Urinary bladder (tissue), 4 donors: Measurements from ENCODE around the gene MTCL1. TPM values are rescaled to one million over a fixed set of nuclear protein-coding genes. Genes with fewer than 3 reads are reported as not detected.

Source experiments
- DNase-seq: peaks from one replicate; pipeline ENCODE4 v3.0.0-alpha.2; 2015; ENCODE audit errors: extremely low spot score
- H3K27ac ChIP-seq: one replicate; pipeline ENCODE4 v1.5.1; 2013; ENCODE audit warnings: low read depth, mild to moderate bottlenecking, moderate library complexity
- H3K36me3 ChIP-seq: one replicate; pipeline ENCODE4 v1.6.1; 2013; ENCODE audit warnings: mild to moderate bottlenecking, moderate library complexity; ENCODE audit not compliant: insufficient read depth
- H3K4me1 ChIP-seq: one replicate; pipeline ENCODE4 v1.6.1; 2013; ENCODE audit warnings: mild to moderate bottlenecking, moderate library complexity; ENCODE audit not compliant: insufficient read depth
- H3K4me3 ChIP-seq: one replicate; pipeline ENCODE4 v1.5.1; 2013; ENCODE audit warnings: low read depth, low read length
- WGBS: extraction: QIAGEN DNeasy Blood & Tissue Kit; methylation state at CpG from one replicate; pipeline ENCODE4 v1.1.7; 2013; 5-methylcytosine and 5-hydroxymethylcytosine counted together
- polyA plus RNA-seq: library from polyadenylated mRNA; stranded (reverse); fragments of 200-250 nt; gene quantifications from one replicate; pipeline ENCODE4 v1.2.3, GENCODE V29; 2013
- small RNA-seq: library from RNA; depleted of rRNA; stranded (forward); fragments of <200 nt; gene quantifications from one replicate; pipeline ENCODE3, GENCODE V24; 2014
- total RNA-seq: library from RNA; depleted of rRNA; stranded (reverse); fragments of >200 nt; gene quantifications from one replicate; pipeline ENCODE4 v1.2.3, GENCODE V29; 2014
- donor health status: healthy with polysubstance abuse.
- donor health status: healthy.

The MTCL1 gene
- total and polyA plus RNA-seq, 2 donors: 16.6 to 24.2 TPM

DNA sequence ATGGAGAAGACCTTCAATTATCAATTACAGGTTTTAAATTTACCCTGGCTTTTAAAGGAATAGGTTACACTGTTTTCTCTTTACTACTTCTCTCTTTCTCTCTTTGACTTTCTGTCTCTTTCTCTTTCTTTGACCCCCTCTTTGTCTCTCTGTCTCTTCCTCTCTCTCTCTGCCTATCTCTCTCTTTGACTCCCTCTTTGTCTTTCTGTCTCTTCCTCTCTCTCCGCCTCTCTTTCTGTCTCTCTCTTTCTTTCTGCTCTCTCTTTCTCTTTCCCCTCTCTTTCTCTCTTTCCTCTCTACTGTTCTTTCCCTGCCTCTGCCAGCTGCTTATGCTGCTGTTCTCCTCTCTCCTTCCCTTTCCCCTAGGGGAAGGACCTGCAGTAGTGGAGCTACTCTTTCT is 175.7 kb downstream of the MTCL1 start:
- H3K36me3 ChIP-seq: no peaks in the 10 kb centered on the region
- no peak overlapping the region for H3K27ac ChIP-seq
- no peak overlapping the region for H3K4me3 ChIP-seq
- WGBS: 96% methylated on average over 1 of the region's 1 CpG
- no peaks in the 10 kb centered on the region for H3K4me1 ChIP-seq
- no peak for DNase-seq

Small RNA genes within 50 kb of the gene (small RNA-seq; reads per million reads assigned to genes)
- gene RF00019: not detected

Other genes with a start within 250 kb of the MTCL1 start
- gene RAB12, start 96.1 kb upstream of the MTCL1 start, total RNA-seq: 81.8 TPM
- 52.0 TPM for gene RAB12, start 96.1 kb upstream of the MTCL1 start, polyA plus RNA-seq